Mesenchymal stem cell (in vitro differentiated cells and primary cell): Measurements from ENCODE around the gene PPP3CA.

Experiments used
- DNase-seq: peaks from one replicate; pipeline ENCODE4 v3.0.0-alpha.2; 2013
- H2AFZ ChIP-seq: one replicate; pipeline ENCODE4 v1.6.1; 2013; ENCODE audit warnings: low read depth, mild to moderate bottlenecking, control low read depth, inconsistent platforms, low read length, moderate library complexity
- H2AK5ac ChIP-seq: 2 replicates; pipeline ENCODE4 v1.6.1; 2013; ENCODE audit warnings: low read length, moderate library complexity, mild to moderate bottlenecking, inconsistent platforms; ENCODE audit not compliant: severe bottlenecking
- H2BK120ac ChIP-seq: one replicate; pipeline ENCODE4 v1.6.1; 2013; ENCODE audit warnings: low read depth, mild to moderate bottlenecking, inconsistent platforms, low read length, moderate library complexity
- H2BK12ac ChIP-seq, 2 experiments: one replicate each; pipeline ENCODE4 v1.6.1; 2013; ENCODE audit warnings: inconsistent platforms in 2 of 2, low read length in 2 of 2, mild to moderate bottlenecking in 2 of 2, moderate library complexity in 2 of 2, control low read depth in 1 of 2
- H2BK15ac ChIP-seq: one replicate; pipeline ENCODE4 v1.6.1; 2013; ENCODE audit warnings: mild to moderate bottlenecking, low read depth, inconsistent platforms; ENCODE audit not compliant: poor library complexity, severe bottlenecking
- H2BK5ac ChIP-seq: 2 replicates; pipeline ENCODE4 v1.6.1; 2013; ENCODE audit warnings: low read depth, mild to moderate bottlenecking, low read length, control low read depth, inconsistent platforms; ENCODE audit not compliant: poor library complexity, severe bottlenecking
- H3K14ac ChIP-seq, 2 experiments: one replicate each; pipeline ENCODE4 v1.6.1; 2013; ENCODE audit warnings: inconsistent platforms in 2 of 2, low read length in 2 of 2, control low read depth in 1 of 2, mild to moderate bottlenecking in 1 of 2, moderate library complexity in 1 of 2
- H3K18ac ChIP-seq, 2 experiments: one replicate each; pipeline ENCODE4 v1.6.1; 2013; ENCODE audit warnings: inconsistent platforms in 2 of 2, low read length in 2 of 2, control low read depth in 1 of 2, low read depth in 1 of 2, mild to moderate bottlenecking in 1 of 2
- H3K23ac ChIP-seq, 2 experiments: one replicate each; pipeline ENCODE4 v1.6.1; 2013; ENCODE audit warnings: inconsistent platforms in 2 of 2, low read length in 2 of 2, mild to moderate bottlenecking in 2 of 2, moderate library complexity in 2 of 2, control low read depth in 1 of 2
- H3K27ac ChIP-seq: 2 replicates; pipeline ENCODE4 v1.5.1; 2013; ENCODE audit warnings: mild to moderate bottlenecking, moderate library complexity, low read length, control low read depth, inconsistent platforms; ENCODE audit not compliant: poor library complexity, severe bottlenecking
- H3K27me3 ChIP-seq, 2 experiments: 2 replicates each; pipeline versions ENCODE4 v1.6.1 to v1.7.0; 2013; ENCODE audit warnings: low read length in 2 of 2, mild to moderate bottlenecking in 2 of 2, moderate library complexity in 2 of 2, control low read depth in 1 of 2, inconsistent platforms in 1 of 2; ENCODE audit not compliant: control insufficient read depth in 1 of 2, insufficient read depth in 1 of 2
- H3K36me3 ChIP-seq, 2 experiments: 2 replicates each; pipeline versions ENCODE4 v1.6.1 to v1.7.0; 2013; ENCODE audit warnings: low read length in 2 of 2, control low read depth in 1 of 2, inconsistent platforms in 1 of 2, low read depth in 1 of 2, mild to moderate bottlenecking in 1 of 2; ENCODE audit not compliant: insufficient read depth in 2 of 2, control insufficient read depth in 1 of 2
- H3K4ac ChIP-seq, 2 experiments: one replicate each; pipeline ENCODE4 v1.6.1; 2013; ENCODE audit warnings: inconsistent platforms in 2 of 2, low read length in 2 of 2, mild to moderate bottlenecking in 2 of 2, moderate library complexity in 2 of 2, control low read depth in 1 of 2, low read depth in 1 of 2
- H3K4me1 ChIP-seq: 2 replicates; pipeline ENCODE4 v1.6.1; 2013; ENCODE audit warnings: low read depth, low read length, control low read depth; ENCODE audit not compliant: control insufficient read depth, insufficient read depth
- H3K4me2 ChIP-seq: 2 replicates; pipeline ENCODE4 v1.6.1; 2013; ENCODE audit warnings: low read length, mild to moderate bottlenecking, inconsistent platforms; ENCODE audit not compliant: poor library complexity, severe bottlenecking
- H3K4me3 ChIP-seq, 2 experiments: 2 replicates each; pipeline versions ENCODE4 v1.5.1 to v1.7.0; 2013; ENCODE audit warnings: low read length in 2 of 2, mild to moderate bottlenecking in 2 of 2, control low read depth in 1 of 2, low read depth in 1 of 2; ENCODE audit not compliant: insufficient read depth in 1 of 2
- H3K79me1 ChIP-seq: replicated peaks from 2 replicates; pipeline ENCODE4 v1.6.1; 2013; ENCODE audit warnings: mild to moderate bottlenecking, control low read depth, low read length, inconsistent platforms; ENCODE audit not compliant: poor library complexity, severe bottlenecking
- H3K9ac ChIP-seq: 2 replicates; pipeline ENCODE4 v1.7.0; 2013; ENCODE audit warnings: mild to moderate bottlenecking, low read length, moderate library complexity
- H3K9me3 ChIP-seq: 2 replicates; pipeline ENCODE4 v1.7.0; 2013; ENCODE audit warnings: mild to moderate bottlenecking, low read length; ENCODE audit not compliant: control insufficient read depth
- H4K8ac ChIP-seq: one replicate; pipeline ENCODE4 v1.6.1; 2013; ENCODE audit warnings: inconsistent platforms, mild to moderate bottlenecking, low read length, moderate library complexity
- H4K91ac ChIP-seq: one replicate; pipeline ENCODE4 v1.6.1; 2013; ENCODE audit warnings: mild to moderate bottlenecking, low read length, inconsistent platforms
- WGBS: methylation state at CpG from one replicate; pipeline ENCODE4 v1.1.7; 2013; ENCODE audit warnings: mixed read lengths; 5-methylcytosine and 5-hydroxymethylcytosine counted together

The PPP3CA gene

GRCh38 chr4:101277671-101278070 is 69.7 kb downstream of the PPP3CA start:
- H2BK15ac ChIP-seq = no peak overlapping the region
- no peak overlapping the region for H4K8ac ChIP-seq
- H2BK12ac ChIP-seq = no peak overlapping the region
- peak; percentile 80 for DNase-seq
- H3K18ac ChIP-seq = no peak overlapping the region
- peaks cover 17% of the 10 kb centered on the region for H3K79me1 ChIP-seq
- H3K4me3 ChIP-seq = no peak overlapping the region
- no peak overlapping the region for H3K4ac ChIP-seq
- H2BK5ac ChIP-seq = no peak overlapping the region
- H3K14ac ChIP-seq = no peak overlapping the region
- H2AK5ac ChIP-seq = no peak overlapping the region
- no peak overlapping the region for H3K27ac ChIP-seq
- WGBS = no CpG with 5 or more reads among the region's 1 CpG
- no peaks in the 10 kb centered on the region for H3K36me3 ChIP-seq
- no peak overlapping the region for H2BK120ac ChIP-seq
- no peaks in the 10 kb centered on the region for H3K27me3 ChIP-seq
- H4K91ac ChIP-seq = no peak overlapping the region
- peaks cover 4% of the 10 kb centered on the region for H3K4me1 ChIP-seq
- H3K9ac ChIP-seq = no peak overlapping the region
- H2AFZ ChIP-seq = no peak overlapping the region
- H3K4me2 ChIP-seq = no peak overlapping the region
- H3K23ac ChIP-seq = no peak overlapping the region
- no peaks in the 10 kb centered on the region for H3K9me3 ChIP-seq

- Histone ChIP-seq H2BK15ac (no peak overlapping the region), H2BK12ac (no peak overlapping the region), H3K4me2 (no peak overlapping the region), H3K9me3 (no peaks in the 10 kb centered on the region), H3K23ac (no peak overlapping the region), H3K79me1 (peaks cover 14% of the 10 kb centered on the region), H3K9ac (no peak overlapping the region), H4K91ac (no peak overlapping the region), H2AK5ac (no peak overlapping the region), H3K27me3 (no peaks in the 10 kb centered on the region), H2BK5ac (no peak overlapping the region), H2AFZ (no peak overlapping the region), H3K27ac (no peak overlapping the region), H3K4me1 (peaks cover 4% of the 10 kb centered on the region), H2BK120ac (no peak overlapping the region), H3K4ac (no peak overlapping the region), H3K14ac (no peak overlapping the region), H3K4me3 (no peak overlapping the region), H3K18ac (peak overlapping the region in 1 of 2 experiments; percentile 21), H4K8ac (no peak overlapping the region), H3K36me3 (no peaks in the 10 kb centered on the region)
- WGBS = 69% methylated on average over 3 of the region's 3 CpGs
- no peak for DNase-seq
Observed at GRCh38 chr4:101276661-101277060, 70.7 kb downstream of the PPP3CA start.

- no peak overlapping the region for H3K4ac ChIP-seq
- H3K4me2 ChIP-seq = no peak overlapping the region
- no peak overlapping the region for H4K8ac ChIP-seq
- H3K9me3 ChIP-seq = no peaks in the 10 kb centered on the region
- 93% methylated on average over 7 of the region's 7 CpGs for WGBS
- no peak overlapping the region for H3K4me3 ChIP-seq
- no peak for DNase-seq
- no peak overlapping the region for H3K23ac ChIP-seq
- no peak overlapping the region for H2BK120ac ChIP-seq
- H2AFZ ChIP-seq = no peak overlapping the region
- H2BK5ac ChIP-seq = no peak overlapping the region
- peaks cover 4% of the 10 kb centered on the region for H3K4me1 ChIP-seq
- H2BK15ac ChIP-seq = no peak overlapping the region
- no peaks in the 10 kb centered on the region for H3K36me3 ChIP-seq
- H3K18ac ChIP-seq = no peak overlapping the region
- no peak overlapping the region for H4K91ac ChIP-seq
- H3K27me3 ChIP-seq = no peaks in the 10 kb centered on the region
- no peak overlapping the region for H2AK5ac ChIP-seq
- no peak overlapping the region for H3K9ac ChIP-seq
- H3K27ac ChIP-seq = no peak overlapping the region
- peaks cover 16% of the 10 kb centered on the region for H3K79me1 ChIP-seq
- H3K14ac ChIP-seq = no peak overlapping the region
- H2BK12ac ChIP-seq = no peak overlapping the region
Observed at GRCh38 chr4:101274888-101275752, 72.2 kb downstream of the PPP3CA start.

GRCh38 chr4:101271516-101271915 is 75.8 kb downstream of the PPP3CA start:
- H3K9ac ChIP-seq = no peak overlapping the region
- H3K36me3 ChIP-seq = no peaks in the 10 kb centered on the region
- no peak overlapping the region for H3K4ac ChIP-seq
- H3K23ac ChIP-seq = no peak overlapping the region
- no peak overlapping the region for H4K91ac ChIP-seq
- peak; percentile 52 for DNase-seq
- no peak overlapping the region for H3K14ac ChIP-seq
- no peak overlapping the region for H3K18ac ChIP-seq
- no peak overlapping the region for H2AK5ac ChIP-seq
- H3K4me3 ChIP-seq = no peak overlapping the region
- no peaks in the 10 kb centered on the region for H3K9me3 ChIP-seq
- no peak overlapping the region for H2BK15ac ChIP-seq
- H4K8ac ChIP-seq = no peak overlapping the region
- no peak overlapping the region for H2BK5ac ChIP-seq
- no peaks in the 10 kb centered on the region for H3K27me3 ChIP-seq
- no peak overlapping the region for H3K27ac ChIP-seq
- peaks cover 13% of the 10 kb centered on the region for H3K79me1 ChIP-seq
- no peak overlapping the region for H2BK12ac ChIP-seq
- no peak overlapping the region for H2AFZ ChIP-seq
- no peaks in the 10 kb centered on the region for H3K4me1 ChIP-seq
- 0% methylated on average over 1 of the region's 2 CpGs for WGBS
- H3K4me2 ChIP-seq = no peak overlapping the region
- no peak overlapping the region for H2BK120ac ChIP-seq
